GM12872 (cell line): ENCODE measurements around the gene ATXN7L1.

Experiments used
- TF ChIP-seq, protein P1 (sequence below): IDR thresholded peaks from 3 replicates; pipeline ENCODE4 v1.5.1; 2011; ENCODE audit warnings: low read depth, mild to moderate bottlenecking, low read length, moderate library complexity; ENCODE audit not compliant: insufficient read depth

ATXN7L1 gene

DNA sequence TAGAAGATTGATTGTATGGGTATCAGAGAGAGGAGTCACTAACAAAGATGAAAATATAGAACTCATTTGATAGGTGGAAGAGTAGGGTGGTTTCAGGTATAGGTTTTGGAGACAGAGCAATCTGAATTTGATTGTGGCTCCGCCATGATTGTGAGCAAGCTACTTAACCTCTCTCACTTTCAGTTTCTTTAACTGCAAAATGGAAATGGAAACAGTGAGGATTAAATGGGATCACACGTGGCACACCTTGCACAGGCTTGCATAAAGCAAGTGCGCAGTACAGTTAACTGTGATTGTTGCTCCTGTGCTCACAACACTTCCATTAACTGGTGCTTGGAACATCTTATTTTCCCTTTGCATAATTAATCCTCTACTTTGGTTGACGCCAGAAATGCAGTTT is 54.9 kb downstream of the ATXN7L1 start:
- TF ChIP-seq, protein P1, sequence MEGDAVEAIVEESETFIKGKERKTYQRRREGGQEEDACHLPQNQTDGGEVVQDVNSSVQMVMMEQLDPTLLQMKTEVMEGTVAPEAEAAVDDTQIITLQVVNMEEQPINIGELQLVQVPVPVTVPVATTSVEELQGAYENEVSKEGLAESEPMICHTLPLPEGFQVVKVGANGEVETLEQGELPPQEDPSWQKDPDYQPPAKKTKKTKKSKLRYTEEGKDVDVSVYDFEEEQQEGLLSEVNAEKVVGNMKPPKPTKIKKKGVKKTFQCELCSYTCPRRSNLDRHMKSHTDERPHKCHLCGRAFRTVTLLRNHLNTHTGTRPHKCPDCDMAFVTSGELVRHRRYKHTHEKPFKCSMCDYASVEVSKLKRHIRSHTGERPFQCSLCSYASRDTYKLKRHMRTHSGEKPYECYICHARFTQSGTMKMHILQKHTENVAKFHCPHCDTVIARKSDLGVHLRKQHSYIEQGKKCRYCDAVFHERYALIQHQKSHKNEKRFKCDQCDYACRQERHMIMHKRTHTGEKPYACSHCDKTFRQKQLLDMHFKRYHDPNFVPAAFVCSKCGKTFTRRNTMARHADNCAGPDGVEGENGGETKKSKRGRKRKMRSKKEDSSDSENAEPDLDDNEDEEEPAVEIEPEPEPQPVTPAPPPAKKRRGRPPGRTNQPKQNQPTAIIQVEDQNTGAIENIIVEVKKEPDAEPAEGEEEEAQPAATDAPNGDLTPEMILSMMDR: no peak

DNA sequence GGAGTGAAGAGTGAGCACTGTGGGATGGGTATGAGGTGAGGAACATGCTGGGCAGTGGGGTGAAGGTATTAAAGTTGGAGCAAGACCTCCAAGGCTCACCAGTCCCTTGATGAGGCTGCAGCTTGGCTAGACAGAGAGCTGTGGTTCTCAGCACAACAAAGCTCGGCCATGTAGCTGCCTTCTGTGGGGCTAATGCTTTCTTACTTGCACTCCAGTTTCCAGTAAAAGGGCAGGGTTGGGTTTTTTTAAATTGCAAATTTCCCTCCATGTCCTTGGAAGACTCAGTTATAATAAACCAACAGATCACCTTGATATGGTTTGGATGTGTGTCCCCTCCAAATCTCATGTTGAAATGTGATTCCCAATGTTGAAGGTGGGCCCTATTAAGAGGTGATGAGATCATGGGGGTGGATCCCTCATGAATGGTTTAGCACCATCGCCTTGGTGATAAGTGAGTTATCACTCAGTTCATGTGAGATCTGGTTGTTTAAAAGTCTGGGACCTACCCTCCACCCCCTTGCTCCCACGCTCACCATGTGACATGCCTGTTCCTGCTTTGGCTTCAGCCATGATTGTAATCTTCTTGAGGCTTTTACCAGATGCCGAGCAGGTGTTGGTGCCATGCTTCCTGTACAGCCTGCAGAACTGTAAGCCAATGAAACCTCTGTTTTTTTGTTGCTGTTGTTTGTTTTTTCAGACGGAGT is 55.9 kb downstream of the ATXN7L1 start:
- TF ChIP-seq, protein P1: no peak

DNA sequence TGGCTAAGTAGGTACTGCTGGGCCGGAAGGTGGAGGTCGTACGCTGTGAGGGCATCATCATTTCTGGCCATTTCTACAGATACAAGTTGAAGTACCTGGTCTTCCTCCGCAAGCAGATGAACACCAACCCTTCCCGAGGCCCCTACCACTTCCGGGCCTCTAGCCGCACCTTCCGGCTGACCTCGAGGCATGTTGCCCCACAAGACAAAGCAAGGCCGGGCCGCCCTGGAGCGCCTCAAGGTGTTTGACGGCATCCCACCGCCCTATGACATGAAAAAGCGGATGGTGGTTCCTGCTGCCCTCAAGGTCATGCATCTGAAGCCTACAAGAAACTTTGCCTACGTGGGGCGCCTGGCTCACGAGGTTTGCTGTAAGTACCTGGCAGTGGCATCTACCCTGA is 56.8 kb downstream of the ATXN7L1 start:
- TF ChIP-seq, protein P1: no peak

DNA sequence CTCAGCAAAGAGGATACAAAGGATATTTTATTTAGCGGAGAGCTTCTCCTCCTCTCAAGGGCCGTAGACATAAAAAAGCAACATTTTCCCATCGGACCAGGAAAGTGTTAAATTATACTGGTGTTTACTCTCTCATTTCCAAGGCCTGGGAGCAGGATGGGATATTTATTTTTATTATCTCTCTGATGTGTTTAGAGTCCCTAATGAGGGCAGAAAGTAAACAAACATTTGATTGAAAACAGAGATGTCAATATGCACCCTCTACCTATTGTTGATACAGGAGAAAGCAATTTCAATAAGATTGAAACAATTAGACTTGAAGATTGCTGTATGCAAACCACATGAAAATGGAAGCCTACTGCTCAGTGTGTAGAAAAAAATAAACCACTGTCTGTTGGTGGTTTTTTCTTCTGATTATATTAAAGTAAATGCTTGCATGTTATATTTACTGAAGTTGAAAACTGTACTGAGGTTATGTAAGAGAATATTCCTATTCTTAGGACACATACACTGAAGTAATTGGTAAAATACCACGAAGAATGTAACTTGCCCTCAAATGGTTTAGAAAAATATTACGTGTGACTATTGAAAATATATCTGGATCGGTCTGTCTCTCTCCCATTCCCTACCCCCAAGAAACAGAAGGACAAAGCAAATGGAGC is 59.3 kb downstream of the ATXN7L1 start:
- TF ChIP-seq, protein P1: no peak

DNA sequence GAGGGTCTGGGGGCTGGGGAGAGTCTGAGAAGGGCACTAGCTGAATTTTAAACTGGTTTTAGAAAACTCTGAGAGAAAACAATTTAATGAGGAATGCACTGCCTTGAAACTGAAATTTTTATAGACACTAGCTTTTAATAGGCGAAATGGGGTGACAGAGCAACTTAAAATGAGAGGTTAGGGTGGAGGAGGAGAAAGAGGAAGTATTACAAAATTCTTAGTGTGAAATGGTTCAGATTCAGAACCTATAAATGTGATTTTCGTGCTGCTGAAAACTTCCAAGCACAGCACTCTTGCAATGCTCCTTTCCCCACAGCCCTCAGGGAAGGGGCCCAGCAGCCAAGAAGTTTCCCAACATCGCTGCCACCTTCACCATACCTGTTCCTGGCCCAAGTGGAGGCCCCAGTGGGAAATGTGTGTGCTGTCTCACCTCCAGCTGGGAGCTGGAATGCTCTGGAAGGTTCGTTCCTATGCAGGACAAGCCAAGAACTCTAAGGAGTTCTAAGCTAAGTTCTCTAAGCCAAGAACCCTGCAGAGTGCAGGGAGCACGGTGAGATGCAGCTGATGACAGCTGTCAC is 60.0 kb downstream of the ATXN7L1 start:
- TF ChIP-seq, protein P1: no peak

DNA sequence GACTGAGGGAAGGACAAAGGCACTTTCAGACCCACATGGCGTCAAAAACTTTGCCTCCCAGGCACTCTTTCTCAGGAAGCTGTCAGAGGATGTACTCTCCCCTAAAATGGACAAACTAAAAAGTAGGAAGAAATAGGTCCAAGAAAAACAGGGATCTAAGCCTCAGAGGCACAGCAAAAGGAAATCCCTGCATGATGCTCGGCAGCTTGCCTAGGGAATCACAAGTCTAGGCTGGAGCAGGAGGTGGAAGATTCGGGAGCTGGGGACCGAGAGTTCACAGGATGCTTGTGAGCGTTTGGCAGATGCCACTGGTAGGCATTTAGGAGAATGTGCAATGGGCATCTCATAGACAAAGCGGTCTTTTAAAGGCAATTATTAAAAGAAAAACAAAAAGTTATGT is 60.8 kb downstream of the ATXN7L1 start:
- TF ChIP-seq, protein P1: no peak

DNA sequence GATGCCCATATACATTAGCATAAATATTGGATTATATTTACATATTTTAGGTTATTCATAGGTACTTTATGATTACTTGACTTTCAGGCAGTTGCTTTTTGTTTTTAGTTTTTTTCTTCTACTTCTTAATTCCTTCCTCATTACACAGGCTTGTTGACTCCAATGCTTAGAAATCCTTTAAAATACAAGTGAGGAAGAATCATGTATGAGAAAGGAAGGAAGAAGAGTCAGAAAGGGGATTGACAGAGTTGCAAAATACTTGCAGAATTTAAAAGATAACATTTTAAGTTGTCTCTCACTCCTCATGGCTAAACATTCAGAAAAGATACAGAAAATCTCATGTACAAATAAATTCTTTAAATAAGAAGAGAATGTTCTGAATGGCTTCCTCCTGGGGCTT is 61.9 kb downstream of the ATXN7L1 start:
- TF ChIP-seq, protein P1: no peak
